Panc1 (cell line): Measurements from ENCODE around the gene RIMBP2. TPM values are rescaled to one million over a fixed set of nuclear protein-coding genes. Genes with fewer than 3 reads are reported as not detected.

Experiments
- ATAC-seq: fragments of 200-7000 bp; cut with Tn5 transposase; 2 replicates; pipeline ENCODE4 v1.9.1; 2020; ENCODE audit warnings: mild to moderate bottlenecking, moderate library complexity
- Bru-seq: library from RNA; stranded (reverse); fragments of 400-500 nt; gene quantifications from one replicate; lab custom pipeline; 2021; lab: Mats Ljungman, UMichigan
- BruChase-seq, 2 experiments: library from RNA; stranded (reverse); fragments of 400-500 nt; gene quantifications; one replicate each; lab custom pipeline; 2021; lab: Mats Ljungman, UMichigan
- BruUV-seq: library from RNA; stranded (reverse); fragments of 400-500 nt; replicated peaks from 2 replicates; lab custom pipeline; 2021; lab: Mats Ljungman, UMichigan
- CTCF ChIA-PET: fragments of 300-600 bp; sonication (Branson Sonifier 250); formaldehyde crosslinking; loops from one replicate; lab custom pipeline; 2022; ENCODE audit warnings: antibody characterized with exemption; lab: Charles Lee
- POLR2A ChIA-PET: fragments of 300-600 bp; sonication (Branson Sonifier 250); formaldehyde crosslinking; loops from one replicate; lab custom pipeline; 2022; ENCODE audit warnings: antibody characterized with exemption; lab: Charles Lee
- DNase-seq: peaks from one replicate; pipeline ENCODE4 v3.0.0-alpha.2; 2010; ENCODE audit warnings: low read depth, low spot score
- H3K27ac ChIP-seq: 2 replicates; pipeline ENCODE4 v1.5.1; 2011; ENCODE audit warnings: mild to moderate bottlenecking, low read length, inconsistent platforms
- H3K27me3 ChIP-seq: fragments of 200-500 bp; sonication (Bioruptor generic); 2 replicates; pipeline ENCODE4 v1.6.0; 2014; ENCODE audit warnings: low read length, inconsistent platforms; ENCODE audit not compliant: control insufficient read depth, insufficient read depth
- H3K36me3 ChIP-seq: fragments of 200-500 bp; sonication (Bioruptor generic); 2 replicates; pipeline ENCODE4 v1.5.1; 2014; ENCODE audit warnings: inconsistent platforms, mild to moderate bottlenecking, low read length, moderate library complexity; ENCODE audit not compliant: control insufficient read depth, insufficient read depth
- H3K4me1 ChIP-seq: 2 replicates; pipeline ENCODE4 v1.5.1; 2011; ENCODE audit warnings: inconsistent platforms, mild to moderate bottlenecking, low read length, moderate library complexity; ENCODE audit not compliant: control insufficient read depth, insufficient read depth
- H3K4me3 ChIP-seq, 2 experiments: 2 replicates each; pipeline ENCODE4 v1.5.1; 2011 to 2012; ENCODE audit warnings: low read depth in 2 of 2, low read length in 2 of 2, mild to moderate bottlenecking in 2 of 2, inconsistent platforms in 1 of 2, moderate library complexity in 1 of 2
- H3K9me3 ChIP-seq: fragments of 200-500 bp; sonication (Bioruptor generic); 2 replicates; pipeline ENCODE4 v1.5.1; 2014; ENCODE audit warnings: low read depth, mild to moderate bottlenecking, inconsistent platforms, low read length, moderate library complexity; ENCODE audit not compliant: control insufficient read depth, insufficient read depth
- POLR2AphosphoS5 ChIP-seq: IDR thresholded peaks from 2 replicates; pipeline ENCODE4 v1.6.1; 2012; ENCODE audit warnings: mild to moderate bottlenecking, low read depth, low read length, moderate library complexity
- SIN3A ChIP-seq: IDR thresholded peaks from 2 replicates; pipeline ENCODE4 v1.6.1; 2012; ENCODE audit warnings: low read depth, mild to moderate bottlenecking, low read length, moderate library complexity, borderline replicate concordance; ENCODE audit not compliant: insufficient read depth
- TCF7L2 ChIP-seq: IDR thresholded peaks from 2 replicates; pipeline ENCODE4 v1.6.1; 2011; ENCODE audit warnings: mild to moderate bottlenecking, low read depth, low read length, inconsistent platforms
- in situ Hi-C: cut with HindIII; loops from 2 replicates; pipeline ENCODE4 v1.10.0; 2016; ENCODE audit warnings: low sequenced_read_pairs, low pct_unique_long_range_greater_than_20kb
- intact Hi-C: fragments of 100-400 bp; cut with micrococcal nuclease; formaldehyde crosslinking; loops from one replicate; pipeline ENCODE4 v1.10.0; 2022; ENCODE audit not compliant: unreplicated experiment
- long read RNA-seq: library from polyadenylated mRNA; unstranded; transcript quantifications from one replicate; pipeline ENCODE4 v2.0.0, GENCODE V29; 2021; ENCODE audit not compliant: unreplicated experiment
- polyA plus RNA-seq: library from polyadenylated mRNA; unstranded; fragments of >200 nt; gene quantifications from one replicate; pipeline ENCODE4 v1.2.1, GENCODE V29; 2012; ENCODE audit warnings: missing spikeins; ENCODE audit not compliant: insufficient read length
- total RNA-seq: library from RNA; stranded (reverse); gene quantifications from one replicate; pipeline ENCODE4 v1.2.1, GENCODE V29; 2021; ENCODE audit not compliant: unreplicated experiment
- TF ChIP-seq, protein P1 (sequence below), 2 experiments: IDR thresholded peaks; 2 replicates each; pipeline ENCODE4 v1.6.1; 2011 to 2012; ENCODE audit warnings: low read depth in 2 of 2, control low read depth in 1 of 2, low read length in 1 of 2, mild to moderate bottlenecking in 1 of 2, moderate library complexity in 1 of 2; ENCODE audit not compliant: insufficient read depth in 1 of 2
- TF ChIP-seq, protein P2 (sequence below): fragments of 450-650 bp; IDR thresholded peaks from 2 replicates; pipeline ENCODE4 v1.5.1; 2017; ENCODE audit warnings: mild to moderate bottlenecking

Gene RIMBP2, protein sequence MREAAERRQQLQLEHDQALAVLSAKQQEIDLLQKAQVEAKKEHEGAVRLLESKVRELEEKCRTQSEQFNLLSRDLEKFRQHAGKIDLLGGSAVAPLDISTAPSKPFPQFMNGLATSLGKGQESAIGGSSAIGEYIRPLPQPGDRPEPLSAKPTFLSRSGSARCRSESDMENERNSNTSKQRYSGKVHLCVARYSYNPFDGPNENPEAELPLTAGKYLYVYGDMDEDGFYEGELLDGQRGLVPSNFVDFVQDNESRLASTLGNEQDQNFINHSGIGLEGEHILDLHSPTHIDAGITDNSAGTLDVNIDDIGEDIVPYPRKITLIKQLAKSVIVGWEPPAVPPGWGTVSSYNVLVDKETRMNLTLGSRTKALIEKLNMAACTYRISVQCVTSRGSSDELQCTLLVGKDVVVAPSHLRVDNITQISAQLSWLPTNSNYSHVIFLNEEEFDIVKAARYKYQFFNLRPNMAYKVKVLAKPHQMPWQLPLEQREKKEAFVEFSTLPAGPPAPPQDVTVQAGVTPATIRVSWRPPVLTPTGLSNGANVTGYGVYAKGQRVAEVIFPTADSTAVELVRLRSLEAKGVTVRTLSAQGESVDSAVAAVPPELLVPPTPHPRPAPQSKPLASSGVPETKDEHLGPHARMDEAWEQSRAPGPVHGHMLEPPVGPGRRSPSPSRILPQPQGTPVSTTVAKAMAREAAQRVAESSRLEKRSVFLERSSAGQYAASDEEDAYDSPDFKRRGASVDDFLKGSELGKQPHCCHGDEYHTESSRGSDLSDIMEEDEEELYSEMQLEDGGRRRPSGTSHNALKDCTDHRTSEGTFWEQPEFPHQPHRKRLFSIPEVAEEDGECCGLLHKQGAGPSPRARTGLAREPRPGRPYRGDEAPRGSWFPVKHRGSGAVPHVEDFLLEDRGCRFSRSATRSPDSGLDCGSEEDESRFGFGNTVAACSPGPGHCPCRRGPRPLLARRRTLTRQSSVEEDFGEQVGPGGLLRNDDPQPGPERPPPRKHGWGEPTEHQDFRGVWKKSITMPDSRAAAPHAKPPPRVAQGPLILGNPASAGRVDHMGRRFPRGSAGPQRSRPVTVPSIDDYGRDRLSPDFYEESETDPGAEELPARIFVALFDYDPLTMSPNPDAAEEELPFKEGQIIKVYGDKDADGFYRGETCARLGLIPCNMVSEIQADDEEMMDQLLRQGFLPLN (N-terminal part only)
- total RNA-seq (not detected), Bru-seq, nascent RNA (percentile 3 among the genes with signal in this experiment), BruChase-seq, experiment 1, labeled RNA remaining after a 2-hour chase (percentile 5 among the genes with signal in this experiment), BruChase-seq, experiment 2, labeled RNA remaining after a 6-hour chase (percentile 12 among the genes with signal in this experiment)
- not detected for polyA plus RNA-seq
- long read RNA-seq, result 0 reads

DNA sequence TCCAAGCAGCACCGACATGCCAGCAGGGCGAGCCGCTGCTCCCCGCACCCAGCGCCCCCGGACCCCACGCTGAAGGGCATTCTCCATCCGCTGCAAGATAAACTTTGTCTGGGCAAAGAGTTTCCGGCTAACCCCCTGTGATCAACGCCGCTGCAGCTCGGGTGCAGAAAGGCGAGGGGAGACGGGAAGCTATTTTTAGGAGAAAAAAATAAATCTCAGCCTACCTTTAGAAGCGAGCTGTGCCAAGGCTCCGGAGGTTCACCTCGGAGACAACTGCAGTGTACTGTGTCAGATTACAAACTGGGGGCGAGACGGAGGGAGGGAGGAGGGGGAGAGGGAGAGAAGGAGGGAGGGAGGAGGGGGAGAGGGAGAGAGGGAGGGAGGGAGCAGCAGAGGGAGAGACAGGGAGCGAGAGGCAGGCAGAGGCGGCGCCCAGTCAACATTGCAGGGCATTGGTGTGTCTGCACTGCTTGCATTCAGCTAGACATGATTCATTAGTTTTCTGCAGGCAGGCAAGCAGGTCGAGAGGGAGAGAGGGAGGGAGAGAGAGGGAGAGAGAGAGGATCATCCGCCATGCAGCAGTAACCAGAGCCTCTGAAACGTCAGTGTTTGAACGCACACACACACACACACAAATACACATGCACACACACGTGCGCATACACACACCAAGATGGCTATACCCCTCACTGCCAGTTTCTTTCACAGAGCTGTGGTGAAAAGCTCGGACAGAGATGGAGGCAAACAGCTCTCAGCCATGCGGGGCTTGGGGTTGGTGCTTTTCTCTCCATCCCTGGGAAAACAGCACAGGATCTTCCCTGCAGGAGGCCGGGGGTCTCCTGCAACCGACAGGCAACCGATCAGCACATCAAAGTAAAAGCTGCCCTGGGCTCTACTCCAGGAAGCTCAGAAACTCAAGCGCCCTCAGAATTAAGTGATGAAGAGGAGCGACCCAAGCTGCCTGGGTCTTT is at the start of gene RIMBP2:
TSS of gene RIMBP2 (minus strand) at position 302 of the 971 bp plus-strand sequence. CDS start 237,286 bp downstream, outside the sequence.
- H3K27ac ChIP-seq, result no peak within 1 kb of the TSS
- H3K4me3 ChIP-seq, result peak within 1 kb of the TSS in 1 of 2 experiments; percentile 39; a peak in 3 of 4 replicates
- in situ Hi-C loops (no loop called here), intact Hi-C loops (no loop called here)
- no peak for TF ChIP-seq SIN3A
- TF ChIP-seq POLR2AphosphoS5, result no peak
- TF ChIP-seq, protein P1, sequence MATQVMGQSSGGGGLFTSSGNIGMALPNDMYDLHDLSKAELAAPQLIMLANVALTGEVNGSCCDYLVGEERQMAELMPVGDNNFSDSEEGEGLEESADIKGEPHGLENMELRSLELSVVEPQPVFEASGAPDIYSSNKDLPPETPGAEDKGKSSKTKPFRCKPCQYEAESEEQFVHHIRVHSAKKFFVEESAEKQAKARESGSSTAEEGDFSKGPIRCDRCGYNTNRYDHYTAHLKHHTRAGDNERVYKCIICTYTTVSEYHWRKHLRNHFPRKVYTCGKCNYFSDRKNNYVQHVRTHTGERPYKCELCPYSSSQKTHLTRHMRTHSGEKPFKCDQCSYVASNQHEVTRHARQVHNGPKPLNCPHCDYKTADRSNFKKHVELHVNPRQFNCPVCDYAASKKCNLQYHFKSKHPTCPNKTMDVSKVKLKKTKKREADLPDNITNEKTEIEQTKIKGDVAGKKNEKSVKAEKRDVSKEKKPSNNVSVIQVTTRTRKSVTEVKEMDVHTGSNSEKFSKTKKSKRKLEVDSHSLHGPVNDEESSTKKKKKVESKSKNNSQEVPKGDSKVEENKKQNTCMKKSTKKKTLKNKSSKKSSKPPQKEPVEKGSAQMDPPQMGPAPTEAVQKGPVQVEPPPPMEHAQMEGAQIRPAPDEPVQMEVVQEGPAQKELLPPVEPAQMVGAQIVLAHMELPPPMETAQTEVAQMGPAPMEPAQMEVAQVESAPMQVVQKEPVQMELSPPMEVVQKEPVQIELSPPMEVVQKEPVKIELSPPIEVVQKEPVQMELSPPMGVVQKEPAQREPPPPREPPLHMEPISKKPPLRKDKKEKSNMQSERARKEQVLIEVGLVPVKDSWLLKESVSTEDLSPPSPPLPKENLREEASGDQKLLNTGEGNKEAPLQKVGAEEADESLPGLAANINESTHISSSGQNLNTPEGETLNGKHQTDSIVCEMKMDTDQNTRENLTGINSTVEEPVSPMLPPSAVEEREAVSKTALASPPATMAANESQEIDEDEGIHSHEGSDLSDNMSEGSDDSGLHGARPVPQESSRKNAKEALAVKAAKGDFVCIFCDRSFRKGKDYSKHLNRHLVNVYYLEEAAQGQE (IDR thresholded peaks at IDR 0.05; ENCODE audit: insufficient read depth in 1 of 2, low read depth in 2 of 2, low read length in 1 of 2), result no peak
- TF ChIP-seq, protein P2, sequence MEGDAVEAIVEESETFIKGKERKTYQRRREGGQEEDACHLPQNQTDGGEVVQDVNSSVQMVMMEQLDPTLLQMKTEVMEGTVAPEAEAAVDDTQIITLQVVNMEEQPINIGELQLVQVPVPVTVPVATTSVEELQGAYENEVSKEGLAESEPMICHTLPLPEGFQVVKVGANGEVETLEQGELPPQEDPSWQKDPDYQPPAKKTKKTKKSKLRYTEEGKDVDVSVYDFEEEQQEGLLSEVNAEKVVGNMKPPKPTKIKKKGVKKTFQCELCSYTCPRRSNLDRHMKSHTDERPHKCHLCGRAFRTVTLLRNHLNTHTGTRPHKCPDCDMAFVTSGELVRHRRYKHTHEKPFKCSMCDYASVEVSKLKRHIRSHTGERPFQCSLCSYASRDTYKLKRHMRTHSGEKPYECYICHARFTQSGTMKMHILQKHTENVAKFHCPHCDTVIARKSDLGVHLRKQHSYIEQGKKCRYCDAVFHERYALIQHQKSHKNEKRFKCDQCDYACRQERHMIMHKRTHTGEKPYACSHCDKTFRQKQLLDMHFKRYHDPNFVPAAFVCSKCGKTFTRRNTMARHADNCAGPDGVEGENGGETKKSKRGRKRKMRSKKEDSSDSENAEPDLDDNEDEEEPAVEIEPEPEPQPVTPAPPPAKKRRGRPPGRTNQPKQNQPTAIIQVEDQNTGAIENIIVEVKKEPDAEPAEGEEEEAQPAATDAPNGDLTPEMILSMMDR, result no peak
- no peak for TF ChIP-seq TCF7L2
- H3K9me3 ChIP-seq, result no peaks in the 10 kb centered on the region
- no peak for DNase-seq
- peak; percentile 77 for ATAC-seq
- no TSS peak for BruUV-seq
- no peaks in the 10 kb centered on the region for H3K36me3 ChIP-seq
- POLR2A ChIA-PET, result interaction anchor here (0.6 kb wide), 1 partner anchor 112 kb away, joined by 6 read pairs; no protein-coding TSS in a partner anchor
- CTCF ChIA-PET, result no interaction called here
- H3K4me1 ChIP-seq, result no peaks in the 10 kb centered on the region; the same call in 1 of the 2 replicates
- peaks cover under 1% of the 10 kb centered on the region; the same call in 1 of the 2 replicates for H3K27me3 ChIP-seq
